GM18858 (cell line): ENCODE results near the gene BIRC5.
"Not testable (repeated sequence)": the region's sequence is repeated elsewhere in the genome, so short reads cannot be mapped to it uniquely, and the experiment has no call there.

ENCODE experiments used
- ATAC-seq: cut with Tn5 transposase; IDR thresholded peaks from one replicate; pipeline ENCODE4 v1.9.1; 2021; ENCODE audit not compliant: unreplicated experiment

BIRC5 gene

DNA sequence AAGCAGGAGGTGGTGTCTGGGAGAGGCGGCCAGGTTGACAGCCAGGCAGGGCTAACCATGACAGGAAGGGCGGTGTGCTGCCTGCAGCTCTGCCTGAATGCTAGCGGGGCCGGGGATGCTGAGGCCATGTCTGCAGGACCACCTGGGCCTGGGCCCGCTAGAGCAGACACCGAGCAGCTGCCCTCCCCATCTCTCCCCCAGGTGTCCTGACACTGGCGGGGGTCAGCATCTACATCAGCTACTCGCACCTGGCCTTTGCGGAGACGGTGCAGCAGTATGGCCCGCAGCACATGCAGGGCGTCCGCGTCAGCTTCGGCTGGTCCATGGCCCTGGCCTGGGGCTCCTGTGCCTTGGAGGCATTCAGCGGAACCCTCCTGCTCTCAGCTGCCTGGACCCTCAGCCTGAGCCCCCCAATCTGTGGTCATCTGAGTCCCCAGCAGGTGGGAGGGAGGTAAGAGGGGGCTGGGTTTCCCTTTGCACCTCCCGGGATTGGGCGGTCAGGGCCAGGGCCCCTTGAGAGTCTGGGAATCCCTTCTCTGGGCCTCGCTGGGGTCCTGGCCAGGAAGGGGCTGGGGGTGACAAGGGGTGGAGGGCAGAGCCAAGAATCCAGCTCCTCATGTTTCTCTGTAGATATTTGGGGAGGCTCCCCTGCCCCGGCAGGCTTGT lies 24.9 kb downstream of the BIRC5 start:
- ATAC-seq, result no peak

DNA sequence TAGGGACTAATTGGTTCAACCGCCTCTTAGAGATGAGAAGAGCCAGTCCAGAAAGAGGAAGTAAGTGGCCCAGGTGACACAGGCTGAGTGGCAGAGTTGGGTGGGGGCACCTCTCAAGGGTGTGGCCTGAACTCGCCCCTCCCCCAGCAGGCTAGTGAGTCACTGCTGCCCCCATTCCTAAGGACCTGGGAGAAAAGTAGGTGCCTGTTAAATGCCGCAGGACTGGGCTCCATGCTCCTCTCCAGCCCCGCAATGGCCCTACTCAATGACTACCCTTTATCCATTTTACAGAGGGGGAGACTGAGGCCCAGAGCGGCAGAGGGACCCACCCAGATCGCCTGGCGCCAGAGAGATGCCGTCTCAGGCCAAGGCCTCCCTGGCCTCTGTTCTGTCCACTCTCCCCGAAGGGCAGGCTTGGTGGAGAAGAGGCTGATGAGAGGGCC lies 25.5 kb downstream of the BIRC5 start:
- no peak for ATAC-seq

DNA sequence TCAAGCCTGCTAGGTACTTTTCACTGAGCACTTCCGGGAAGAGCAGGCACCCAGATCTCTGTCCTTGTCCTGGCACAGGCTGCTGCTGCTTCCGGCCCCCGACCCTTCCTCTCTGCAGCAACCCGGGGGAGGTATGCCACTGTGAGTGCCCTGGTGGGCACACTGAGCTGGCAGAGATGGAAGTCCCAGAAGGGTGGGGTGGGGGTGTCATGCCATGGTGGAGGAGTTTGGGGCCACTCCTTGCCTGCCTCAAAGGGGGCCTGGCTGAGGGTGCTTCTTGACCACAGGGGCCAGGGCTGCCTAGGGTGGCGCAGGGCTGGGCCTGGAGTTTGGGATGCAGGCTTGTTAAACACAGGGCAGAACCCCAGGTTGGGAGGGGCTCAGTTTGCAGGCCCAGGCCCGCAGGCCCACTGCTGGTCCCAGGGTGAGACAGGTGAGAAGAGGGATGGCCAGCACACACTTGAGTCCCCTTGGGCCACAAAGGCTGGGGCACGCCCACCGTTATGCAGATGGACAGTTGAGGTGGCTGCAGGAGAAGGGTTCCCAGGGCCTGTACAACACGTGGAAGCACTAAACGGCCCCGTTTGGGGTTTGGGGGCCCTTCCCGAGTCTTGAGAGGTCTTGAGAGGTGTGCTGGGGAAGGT lies 26.1 kb downstream of the BIRC5 start:
- no peak for ATAC-seq

DNA sequence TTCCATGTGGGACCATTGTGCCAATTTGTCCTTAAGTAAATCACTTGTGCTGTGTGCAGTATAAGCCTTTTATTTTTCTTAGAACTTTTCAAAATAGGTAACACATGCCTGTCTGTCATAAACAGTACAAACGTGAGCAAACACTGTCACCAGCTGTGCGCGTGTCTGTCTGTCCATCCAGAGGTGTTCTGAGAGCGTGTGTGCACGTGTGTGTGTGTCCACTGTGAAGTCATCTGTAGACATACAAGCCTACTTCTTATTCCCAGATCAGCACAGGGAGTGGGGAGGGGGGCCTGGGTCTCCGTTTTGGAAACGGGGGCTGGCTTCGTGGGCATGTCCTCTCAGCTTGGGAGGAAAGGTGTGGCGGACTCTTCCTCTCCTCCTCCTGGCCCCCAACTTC lies 26.8 kb downstream of the BIRC5 start:
- ATAC-seq, result no peak

DNA sequence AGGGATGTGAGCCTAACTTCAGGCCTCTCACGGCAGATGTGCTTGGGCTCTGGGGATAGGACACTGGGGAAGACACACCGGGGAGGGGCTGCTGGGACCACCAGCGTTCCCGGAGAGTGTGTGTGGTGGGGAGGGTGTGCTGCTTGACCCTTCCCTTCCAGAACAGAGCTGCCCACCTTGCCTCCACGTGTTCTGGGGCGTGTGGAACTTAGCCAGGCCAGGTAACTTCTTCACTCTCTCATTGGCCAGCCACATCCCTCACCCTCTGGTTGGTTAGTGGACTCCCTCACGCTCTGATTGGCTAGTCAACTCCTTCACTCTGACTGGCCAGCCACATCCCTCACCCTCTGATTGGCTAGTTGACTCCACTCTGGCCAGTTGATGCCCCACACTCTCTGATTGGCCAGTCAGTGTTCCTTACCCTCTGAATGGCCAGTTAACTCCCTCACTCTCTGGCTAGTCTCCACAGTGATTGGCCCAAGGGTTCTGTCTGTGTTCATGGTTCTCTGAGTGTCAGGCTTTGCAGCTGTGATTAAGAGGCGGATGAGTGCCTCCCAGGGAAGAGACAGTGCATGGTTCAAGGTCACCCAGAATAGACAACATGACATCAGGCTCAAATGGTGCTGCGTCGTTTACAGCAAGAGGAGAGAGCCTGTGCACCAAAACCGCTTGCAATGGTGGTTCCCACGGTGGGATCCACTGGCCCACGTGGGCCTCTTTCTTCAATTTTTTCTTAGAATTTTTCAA lies 27.4 kb downstream of the BIRC5 start:
- no peak for ATAC-seq

DNA sequence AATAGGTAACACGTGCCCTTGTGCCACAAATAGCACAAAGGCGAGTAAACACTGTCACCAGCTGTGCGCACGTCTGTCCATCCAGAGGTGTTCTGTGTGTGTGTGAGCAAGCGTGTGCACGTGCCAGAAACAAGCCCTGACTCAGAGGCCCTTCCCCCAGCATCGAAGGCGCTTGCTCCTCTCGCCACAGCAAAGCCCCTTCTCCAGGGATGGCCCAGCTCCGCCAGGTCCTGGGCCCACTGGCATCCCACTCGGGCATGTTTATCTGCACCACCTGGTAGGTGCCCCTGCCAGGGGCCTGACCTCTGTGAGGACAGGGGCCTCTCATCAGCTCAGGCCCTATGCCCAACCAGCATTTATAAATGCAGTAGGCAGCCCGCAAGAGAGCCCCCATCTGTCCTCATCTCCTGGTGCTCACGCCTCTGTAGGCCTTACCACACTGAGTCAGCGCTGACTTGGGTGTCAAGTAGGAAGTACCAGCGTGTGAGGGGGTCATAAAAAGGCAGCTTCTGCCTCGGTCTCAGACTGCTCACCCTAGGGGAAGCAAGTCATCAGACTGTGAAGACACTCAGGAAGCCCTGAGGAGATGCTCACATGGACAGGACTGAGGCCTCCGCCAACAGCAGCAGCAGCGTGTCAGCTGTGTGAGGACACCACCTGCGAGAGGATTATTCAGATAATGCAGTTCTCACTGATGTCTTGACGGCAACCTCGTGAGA lies 28.1 kb downstream of the BIRC5 start:
- ATAC-seq, result no peak

DNA sequence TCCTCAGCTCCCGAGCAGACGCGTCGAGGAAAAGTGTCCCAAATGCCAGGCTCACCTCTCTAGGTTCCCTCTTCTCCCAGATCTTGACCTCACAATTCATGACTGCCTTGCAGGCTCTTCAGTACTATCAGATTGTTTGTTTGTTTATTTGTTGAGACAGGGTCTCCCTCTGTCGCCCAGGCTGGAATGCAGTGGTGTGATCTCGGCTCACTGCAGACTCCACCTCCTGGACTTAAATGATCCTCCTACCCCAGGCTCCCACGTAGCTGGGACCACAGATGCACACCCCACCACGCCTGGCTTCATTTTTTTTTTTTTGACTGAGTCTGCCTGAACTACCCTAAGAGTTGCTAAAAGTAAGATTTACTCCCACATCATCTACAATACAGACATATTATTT lies 33.3 kb downstream of the BIRC5 start:
- no peak for ATAC-seq

DNA sequence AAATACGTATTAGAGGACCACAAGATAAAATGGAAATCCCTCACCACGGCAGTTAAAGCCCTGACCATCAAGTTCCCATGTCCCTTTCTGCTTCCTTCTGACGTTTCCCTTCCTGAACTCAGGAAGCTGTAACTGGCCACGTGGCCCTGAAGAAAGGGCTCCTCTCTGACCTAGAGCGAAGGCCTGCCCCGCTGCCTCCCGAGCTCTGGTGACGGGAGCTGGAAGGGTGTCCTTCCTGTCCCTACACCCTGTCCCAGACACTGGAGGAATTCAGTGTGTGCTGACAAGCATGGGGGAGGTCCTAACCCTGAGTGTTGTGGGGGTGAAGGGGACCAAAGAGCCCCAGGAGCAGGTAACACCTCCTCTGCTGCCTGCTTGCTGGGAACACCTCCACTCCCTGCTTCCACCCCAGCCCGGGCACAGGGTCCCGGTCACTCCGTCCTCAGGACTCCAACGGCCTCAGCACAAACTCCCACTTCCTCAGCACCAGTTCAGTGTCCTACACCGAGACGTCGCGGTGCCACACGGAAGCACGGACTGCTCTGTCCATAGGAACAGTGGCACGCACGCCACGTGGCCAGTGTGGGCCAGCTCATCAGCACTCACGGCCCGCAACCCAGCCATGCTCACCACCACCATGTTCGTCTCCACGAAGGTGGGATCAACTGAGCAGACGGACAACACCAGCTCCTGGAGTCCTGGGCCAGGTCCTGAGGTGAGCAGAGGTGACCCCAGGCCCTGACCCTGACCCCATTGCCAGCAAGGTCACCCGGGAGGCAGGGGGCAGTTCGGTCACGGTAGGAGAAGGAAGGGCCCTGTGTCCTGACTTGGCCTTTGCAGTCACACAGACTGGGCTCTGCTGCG lies 34.2 kb downstream of the BIRC5 start:
- no peak for ATAC-seq

DNA sequence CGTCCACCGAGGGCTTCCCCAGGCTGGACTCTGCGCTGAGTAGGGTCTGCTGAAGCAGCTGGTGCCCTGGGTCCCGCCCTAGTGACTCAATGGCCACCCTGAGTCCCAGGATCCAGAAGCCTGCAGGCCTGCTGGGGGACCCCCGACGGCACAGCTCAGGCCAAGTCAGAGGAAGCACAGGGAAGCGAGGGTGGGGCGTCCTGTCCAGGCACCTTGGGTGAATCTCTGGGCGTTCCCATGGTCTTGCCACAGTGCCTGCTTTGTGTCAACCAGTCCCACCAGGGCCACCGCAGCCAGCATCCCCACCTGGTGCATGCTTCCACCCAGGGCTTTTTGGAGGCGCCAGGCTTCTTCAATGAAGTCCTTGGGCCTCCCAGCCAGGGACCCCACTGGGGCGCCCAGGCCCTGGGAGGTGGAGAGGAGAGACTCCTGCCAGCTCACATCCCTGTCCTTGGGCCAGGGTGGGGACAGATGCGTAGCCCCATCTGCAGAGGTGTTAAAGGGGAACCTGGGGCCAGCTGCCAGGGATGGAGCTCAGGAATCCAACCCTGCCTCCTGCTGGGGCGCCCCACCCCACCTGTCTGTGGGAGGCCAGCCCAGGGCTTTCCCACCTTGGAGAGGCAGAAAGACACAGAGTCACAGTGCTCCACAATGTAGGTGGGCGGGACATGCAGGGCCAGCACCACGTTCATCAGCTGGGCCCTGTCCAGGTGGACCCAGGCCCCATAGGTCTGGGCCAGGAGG lies 35.2 kb downstream of the BIRC5 start:
- ATAC-seq, result no peak

DNA sequence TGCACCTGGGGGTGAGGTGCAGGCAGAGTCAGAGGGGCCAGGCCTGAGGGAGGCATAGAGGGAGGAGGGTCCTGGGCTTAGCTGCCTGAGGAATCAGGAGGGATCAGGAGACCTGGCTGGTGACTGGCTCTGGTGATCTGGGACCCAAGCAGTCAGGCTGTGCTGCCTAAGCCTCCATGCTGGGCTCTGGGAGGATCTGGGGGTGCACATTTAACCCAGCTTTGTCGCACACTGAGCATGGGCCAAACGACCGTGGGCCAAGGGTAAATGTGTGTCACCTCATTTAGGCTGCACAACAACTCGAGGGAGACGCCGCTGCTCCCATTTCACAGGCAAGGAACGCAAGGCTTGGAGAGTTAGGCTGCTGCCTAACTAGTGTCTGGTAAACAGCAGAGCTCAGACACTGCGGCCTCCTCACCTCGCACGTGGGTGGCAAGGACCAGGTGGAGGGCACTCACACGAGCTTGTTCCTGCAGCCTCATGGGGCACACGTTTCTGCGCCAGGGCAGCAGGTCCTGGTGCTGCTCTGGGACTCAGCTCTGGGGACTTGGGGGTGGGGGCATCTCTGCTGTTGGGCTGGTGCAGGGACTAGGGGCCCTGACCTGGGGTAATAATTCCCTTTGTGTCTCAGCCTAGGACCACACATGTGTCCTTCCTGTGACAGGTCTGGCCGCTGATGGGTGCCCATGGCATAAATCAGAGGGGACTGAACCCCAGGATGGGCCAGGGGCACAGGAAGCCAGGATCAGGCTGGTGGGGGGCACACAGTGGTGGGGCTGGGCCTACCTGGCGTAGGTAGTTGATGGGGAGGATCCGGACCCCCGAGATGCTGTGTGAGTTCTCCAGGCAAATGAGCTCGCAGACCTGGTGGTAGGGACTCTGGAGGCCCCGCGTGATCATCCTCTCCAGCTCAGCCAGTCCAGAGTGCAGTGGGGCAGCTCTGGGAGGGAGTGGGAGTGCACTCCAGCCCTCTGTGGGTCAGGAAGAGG lies 36.1 kb downstream of the BIRC5 start:
- no peak for ATAC-seq

DNA sequence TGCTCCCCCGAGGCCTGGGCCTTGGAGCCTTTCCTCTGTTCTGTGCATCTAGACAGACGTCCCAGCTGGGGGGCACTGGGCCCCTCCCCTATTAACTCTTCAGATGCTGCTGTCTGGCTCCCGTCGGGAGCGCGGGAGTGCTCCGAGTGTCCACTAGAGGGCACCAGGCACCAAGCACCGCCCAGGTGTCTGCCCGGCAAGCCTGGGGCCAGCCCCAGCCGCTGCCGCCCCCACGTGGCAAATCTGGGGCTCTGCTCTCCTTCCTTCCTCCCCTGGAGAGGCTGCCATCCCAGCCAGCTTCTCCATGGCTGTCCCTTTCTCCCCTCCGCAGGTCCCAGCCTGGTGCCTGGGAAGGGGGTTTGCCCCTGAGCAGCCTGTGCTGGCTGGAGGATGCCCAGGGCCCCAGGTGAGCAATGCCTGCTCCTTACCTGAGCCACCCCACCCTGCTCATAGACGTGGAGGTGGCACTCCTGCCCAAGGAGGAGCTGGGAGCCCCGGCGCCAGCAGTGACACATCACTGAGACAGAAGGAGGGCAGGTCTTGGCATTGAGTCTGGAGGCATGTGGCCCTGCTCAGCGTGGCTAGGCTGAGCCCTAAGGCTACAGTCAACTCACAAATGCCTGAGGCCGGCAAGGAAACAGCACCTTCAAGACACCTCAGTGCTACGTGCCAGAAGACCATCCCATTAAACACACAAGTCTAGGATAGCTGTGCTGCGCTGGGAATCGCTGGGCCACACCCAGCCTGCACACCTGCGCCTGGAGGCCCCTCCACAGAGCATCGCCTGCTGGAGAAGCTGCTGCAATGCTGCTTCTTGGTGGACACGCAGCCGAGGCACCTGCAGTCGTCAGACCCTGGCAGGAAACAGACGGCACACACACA lies 37.1 kb downstream of the BIRC5 start:
- peak; percentile 52 for ATAC-seq

DNA sequence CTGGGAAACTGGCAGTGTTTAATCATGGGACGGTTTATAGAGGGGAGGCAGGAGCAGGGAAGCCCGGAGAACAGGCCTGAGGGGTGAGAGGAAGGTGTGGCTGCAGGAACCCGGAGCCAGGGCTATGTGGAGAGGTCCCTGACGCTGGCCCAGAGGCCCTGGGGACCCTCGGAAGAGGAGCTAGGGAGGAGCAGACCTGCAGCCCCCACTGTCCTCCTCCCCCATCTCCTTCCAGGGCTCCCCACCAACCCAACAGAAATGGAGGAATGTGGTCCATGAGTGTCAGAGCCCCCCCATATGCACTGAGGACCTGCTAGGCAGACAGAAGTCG lies 37.7 kb downstream of the BIRC5 start:
- ATAC-seq, result no peak

DNA sequence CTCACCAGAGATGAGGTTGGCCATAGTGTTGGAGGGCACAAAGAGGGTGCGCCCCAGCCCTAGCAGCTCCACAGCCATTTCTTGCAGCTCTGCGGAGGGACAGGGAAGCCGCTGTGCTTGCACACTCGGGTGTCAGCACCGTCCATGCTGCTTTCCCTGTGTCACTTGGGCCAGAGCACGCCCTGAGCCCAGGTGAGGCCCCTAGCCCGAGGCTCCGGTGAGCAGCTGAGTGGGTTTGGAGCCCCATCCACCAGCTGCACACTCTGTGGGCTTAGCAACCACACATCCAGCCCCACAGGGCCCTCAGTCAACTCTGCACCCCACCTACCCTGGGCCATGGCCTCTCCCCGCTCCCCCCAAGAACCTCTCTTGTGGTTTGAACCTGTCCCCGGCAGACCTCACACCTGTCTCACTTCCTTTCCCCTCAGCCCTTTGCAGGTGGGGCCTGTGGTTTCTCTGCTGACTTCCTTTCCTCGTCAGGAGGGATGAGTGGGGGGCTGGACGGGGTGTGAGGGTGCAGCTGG lies 38.1 kb downstream of the BIRC5 start:
- no peak for ATAC-seq

DNA sequence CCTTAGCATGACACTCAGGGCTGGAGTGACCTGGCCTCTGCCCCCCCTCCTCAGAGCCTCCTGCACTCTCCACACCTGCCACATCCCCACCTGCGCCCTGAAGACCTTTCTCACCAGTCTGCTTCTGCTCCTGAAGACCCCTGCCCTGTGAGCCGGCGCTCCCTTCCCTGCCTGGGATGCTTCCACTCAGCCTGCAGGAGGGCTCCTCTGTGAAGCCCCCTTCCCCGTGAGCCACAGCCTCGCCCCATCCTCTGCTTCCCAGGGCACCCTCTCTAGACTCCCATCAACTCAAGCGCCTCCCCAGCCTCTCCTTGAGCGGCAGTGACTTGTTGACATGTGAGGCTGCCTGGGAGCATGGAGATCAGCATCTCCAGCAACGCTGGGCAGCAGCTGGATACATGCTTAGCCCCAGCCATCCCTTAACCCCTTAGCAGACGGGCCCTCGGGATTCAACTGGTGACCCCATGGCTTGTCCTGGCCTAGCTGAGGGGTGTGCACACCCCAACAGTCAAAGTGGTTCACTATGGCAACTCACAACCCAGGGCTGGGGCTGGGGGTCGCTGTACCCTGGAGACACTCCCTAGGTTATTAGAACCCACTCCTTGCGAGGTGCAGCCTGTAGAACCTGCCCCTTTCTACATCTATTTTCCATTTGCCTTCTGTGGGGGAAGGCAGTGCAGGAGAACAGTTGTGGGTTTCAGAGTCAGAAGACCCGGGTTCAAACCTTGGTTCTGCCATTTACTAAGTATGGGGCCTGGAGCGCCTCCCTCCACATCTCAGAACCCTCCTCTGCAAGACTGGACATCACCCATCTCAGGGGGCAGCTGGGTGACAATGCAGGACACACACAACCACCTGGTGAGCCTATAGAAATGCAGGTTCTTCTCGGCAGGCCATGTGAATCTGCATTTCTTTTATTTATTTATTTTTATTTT lies 38.9 kb downstream of the BIRC5 start:
- ATAC-seq, result no peak

DNA sequence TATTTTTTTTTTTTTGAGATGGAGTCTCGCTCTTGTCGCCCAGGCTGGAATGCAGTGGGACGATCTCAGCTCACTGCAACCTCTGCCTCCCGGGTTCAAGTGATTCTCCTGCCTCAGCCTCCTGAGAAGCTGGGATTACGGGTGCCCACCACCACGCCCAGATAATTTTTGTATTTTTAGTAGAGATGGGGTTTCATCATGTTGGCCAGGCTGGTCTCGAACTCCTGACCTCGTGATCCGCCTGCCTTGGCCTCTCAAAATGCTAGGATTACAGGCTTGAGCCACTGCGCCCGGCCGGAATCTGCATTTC lies 39.5 kb downstream of the BIRC5 start:
- ATAC-seq, result not testable (repeated sequence)

DNA sequence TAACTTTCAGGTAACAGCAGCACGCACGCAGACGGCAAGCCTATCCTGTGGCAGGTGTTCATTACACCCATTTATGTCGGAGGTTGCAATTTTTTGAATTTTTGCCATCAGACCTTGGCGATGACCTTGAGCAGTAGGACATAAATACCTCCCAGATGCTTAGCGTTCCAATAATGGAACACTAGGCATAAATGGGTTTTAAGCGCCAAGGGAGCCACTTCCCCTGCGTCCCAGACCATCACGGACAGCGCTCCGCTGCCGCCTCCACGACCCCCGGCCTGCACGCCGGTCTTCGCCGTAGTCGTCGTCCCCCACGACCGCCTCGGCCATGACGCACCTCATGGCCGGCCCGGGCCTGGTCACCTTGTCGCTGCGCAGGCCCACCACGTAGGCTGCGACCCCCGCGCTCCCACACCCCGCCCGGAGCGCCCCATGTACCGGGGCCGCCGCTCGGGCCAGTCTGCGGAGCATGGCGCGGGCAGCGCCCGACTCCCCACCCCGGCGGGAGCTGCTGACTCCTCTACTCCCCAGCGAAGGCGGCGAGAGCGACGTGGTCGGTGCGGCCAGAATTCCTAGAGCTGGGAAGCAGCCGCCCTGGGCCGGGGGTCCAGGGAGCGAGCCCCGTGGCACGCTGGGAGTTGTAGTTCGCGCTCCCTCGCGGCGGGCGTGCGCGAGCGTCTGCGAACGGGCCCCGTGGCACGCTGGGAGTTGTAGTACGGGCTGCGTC lies 40.1 kb downstream of the BIRC5 start:
- ATAC-seq, result no peak
